ENCODE measurements around the gene ADD2.

GRCh38 chr2:70746094-70746974 lies 21.7 kb downstream of the ADD2 start:
- no peak for TF ChIP-seq POLR2A (IDR thresholded peaks at IDR 0.05; ENCODE audit: low read length)
- no peak for TF ChIP-seq GATA1 (IDR thresholded peaks at IDR 0.05; ENCODE audit: low read depth, low read length)

Measured in erythroblast (primary cell).